NCI-H2081 treated with DMSO at 0.1 percent for 48 hours (cell line): Measurements from ENCODE around the gene PGK2.

ENCODE experiments used
- DNase-seq: peaks from one replicate; lab custom pipeline; 2025; lab: John Stamatoyannopoulos, UW

PGK2 gene

DNA sequence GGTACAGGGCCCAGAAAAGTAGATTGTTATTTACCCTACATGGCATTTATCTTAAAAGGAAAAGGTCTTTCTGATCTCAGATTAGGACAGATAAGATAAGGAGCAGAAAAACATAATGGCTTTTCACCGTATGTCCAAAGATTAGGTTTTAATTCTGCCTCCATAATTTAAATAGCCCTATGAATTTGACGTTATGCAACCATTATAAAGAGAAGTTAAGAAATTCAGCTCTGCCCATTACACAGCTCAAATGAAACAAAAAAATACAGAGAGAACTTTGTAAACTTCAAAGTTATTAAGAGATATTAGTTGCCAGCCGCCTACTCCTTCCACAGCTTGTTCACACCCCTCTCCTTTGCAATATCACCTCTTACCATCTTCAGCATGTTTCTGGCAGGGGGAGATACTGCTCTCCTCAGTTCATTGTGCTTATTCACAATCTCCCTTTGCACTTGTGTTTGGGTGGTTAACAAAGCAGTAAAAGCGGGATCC, 51.0 kb downstream of the PGK2 start:
- no peak for DNase-seq
